Femur (tissue), 1 donor: ENCODE measurements around the gene PTPRN2.
A peak's percentile ranks its signal among the peaks of the same experiment; 100 is the strongest.

Experiments used
- DNase-seq: peaks from one replicate; pipeline ENCODE4 v3.0.0-alpha.2; 2017

PTPRN2 gene

DNA sequence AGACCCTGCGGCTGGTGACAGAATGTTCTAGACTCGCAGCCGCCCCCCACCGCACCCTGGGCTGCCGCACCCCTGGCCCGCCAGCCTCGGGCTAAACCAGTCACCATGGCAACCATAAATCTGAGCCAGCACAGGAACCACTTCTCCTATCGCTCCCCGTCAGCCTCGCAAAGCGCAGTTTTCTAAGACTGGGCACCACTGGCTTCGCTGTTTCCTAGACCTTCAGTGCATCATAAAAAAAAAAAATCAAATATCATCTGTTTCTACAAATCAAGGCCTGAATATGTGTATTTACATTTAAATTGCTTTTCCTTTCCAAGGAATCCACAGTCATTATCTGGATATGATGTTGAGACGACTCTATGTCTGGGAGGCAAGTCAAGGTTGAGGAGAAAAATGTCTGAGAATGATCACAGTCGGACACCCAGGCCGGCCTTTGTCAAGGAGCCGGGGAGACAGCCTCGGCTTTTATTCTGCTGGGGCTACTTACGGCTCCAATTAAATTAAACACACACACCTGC, 99.9 kb downstream of the PTPRN2 start:
- DNase-seq, result no peak

- DNase-seq, result no peak
These were observed 100.7 kb downstream of the PTPRN2 start for GRCh38 chr7:158486919-158487318.

DNA sequence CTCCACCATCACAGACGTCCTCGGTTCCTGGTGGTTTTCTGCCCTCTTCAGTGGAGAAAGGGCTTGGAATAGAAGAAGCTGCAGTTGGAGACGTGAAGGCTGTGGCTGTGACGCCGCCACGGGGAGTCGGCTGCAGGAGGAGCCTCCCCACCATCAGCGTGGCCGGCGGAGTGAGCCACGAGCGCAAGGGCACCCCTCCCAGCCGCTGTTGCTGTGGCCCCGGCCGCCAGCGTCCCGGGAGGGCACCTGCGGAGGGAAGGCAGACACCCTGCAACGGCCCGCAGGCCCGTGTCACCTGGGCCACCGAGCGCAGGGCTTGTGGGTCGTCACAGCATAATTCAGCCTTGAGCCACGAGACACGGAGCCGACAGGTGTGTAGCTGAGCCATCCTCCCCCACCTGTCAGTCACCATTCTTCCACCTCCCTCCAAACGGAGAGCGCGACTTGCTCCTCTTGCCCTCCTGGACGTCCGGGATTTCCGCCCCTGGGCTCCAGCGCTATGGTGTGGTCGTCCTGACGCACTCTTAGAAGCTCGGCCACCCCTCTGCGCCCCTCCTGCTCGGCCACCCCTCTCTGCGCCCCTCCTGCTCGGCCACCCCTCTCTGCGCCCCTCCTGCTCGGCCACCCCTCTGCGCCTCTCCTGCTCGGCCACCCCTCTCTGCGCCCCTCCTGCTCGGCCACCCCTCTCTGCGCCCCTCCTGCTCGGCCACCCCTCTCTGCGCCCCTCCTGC, 102.7 kb downstream of the PTPRN2 start:
- DNase-seq, result no peak

DNA sequence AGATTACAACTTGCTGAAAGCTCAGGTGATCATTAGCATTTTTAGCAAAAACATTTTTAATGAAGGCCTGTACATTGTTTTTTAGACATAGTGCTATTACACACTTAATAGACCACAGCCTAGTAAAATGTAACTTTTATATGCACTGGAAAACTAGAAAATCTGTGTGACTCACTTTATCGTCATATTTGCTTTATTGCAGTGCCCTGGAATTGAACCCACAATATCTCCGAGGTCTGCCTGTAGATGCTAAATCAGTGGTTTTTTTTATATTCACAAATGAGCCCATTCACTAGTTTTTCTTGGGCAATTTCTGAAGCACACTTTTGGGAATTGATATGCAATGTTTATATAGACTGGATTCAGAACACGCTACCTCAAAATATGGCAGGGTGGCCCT, 105.1 kb downstream of the PTPRN2 start:
- DNase-seq, result no peak

- DNase-seq, result no peak
These were observed 108.0 kb downstream of the PTPRN2 start for GRCh38 chr7:158479664-158480025.

- no peak for DNase-seq
These were observed 108.5 kb downstream of the PTPRN2 start for GRCh38 chr7:158479021-158479663.

DNA sequence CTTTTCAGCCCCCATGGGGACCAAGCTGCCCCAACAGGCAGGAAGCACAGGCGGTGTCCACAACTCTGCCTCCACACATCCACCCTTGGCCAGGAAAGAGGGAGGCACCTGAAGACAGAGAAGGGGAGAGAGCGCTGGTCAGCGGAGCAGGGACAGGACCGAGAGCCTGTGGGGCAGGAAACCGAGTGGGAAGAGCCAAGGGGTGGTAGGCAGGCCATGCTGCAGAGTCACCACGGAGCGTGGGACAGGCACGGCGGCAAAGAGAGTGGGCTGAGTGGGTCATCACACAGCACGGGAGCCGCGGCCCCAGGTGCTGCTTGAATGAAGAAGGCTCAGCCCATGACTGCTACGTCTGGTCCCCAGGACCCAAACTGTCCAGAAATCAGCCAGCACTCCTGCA, 109.8 kb downstream of the PTPRN2 start:
- DNase-seq, result no peak

- DNase-seq, result no peak
These were observed 111.2 kb downstream of the PTPRN2 start for GRCh38 chr7:158476331-158476932.

- no peak for DNase-seq
These were observed 112.0 kb downstream of the PTPRN2 start for GRCh38 chr7:158475679-158476052.

- no peak for DNase-seq
These were observed 112.5 kb downstream of the PTPRN2 start for GRCh38 chr7:158475036-158475678.

DNA sequence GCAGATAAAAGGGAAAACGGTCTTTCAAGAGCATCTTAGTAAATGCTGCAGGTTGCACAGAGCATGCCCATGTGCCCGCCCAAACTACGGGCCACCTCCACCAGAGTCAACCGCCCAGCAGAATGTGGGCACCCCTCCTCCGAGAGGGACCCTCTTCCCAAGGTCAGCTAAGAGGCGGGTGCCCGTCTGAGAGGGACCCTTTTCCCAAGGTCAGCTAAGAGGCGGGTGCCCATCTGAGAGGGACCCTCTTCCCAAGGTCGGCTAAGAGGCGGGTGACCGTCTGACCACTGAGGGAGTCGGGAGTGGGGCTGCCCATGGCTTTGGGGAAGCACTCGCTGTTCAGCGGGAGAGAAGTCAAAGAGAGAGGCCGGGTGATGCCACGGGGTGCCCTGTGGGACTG, 113.1 kb downstream of the PTPRN2 start:
- no peak for DNase-seq

DNA sequence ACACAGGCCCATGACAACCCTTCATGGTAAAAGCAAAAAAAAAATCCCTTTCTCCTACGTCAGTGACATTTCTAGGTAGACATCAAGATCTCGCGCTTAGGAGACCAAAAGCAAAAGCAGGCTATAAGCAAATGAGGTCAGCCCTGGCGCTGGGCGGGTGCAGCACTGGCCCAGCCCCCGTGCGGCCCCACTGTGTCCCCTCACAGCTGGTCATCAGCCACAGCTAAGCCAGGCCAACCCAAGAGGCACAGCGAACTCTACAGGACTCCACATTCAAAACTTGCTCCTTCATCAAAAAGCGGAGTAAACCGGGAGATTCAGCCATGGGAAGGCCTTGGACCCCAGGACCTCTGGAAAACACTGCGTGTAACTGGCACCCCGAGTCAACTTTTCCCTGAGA, 113.7 kb downstream of the PTPRN2 start:
- DNase-seq, result no peak

GRCh38 chr7:158473221-158473620, 114.4 kb downstream of the PTPRN2 start:
- peak; percentile 49 for DNase-seq

GRCh38 chr7:158472596-158472995, 115.0 kb downstream of the PTPRN2 start:
- DNase-seq, result no peak

GRCh38 chr7:158471716-158472115, 115.9 kb downstream of the PTPRN2 start:
- DNase-seq, result no peak

- no peak for DNase-seq
These were observed 117.3 kb downstream of the PTPRN2 start for GRCh38 chr7:158470336-158470735.

DNA sequence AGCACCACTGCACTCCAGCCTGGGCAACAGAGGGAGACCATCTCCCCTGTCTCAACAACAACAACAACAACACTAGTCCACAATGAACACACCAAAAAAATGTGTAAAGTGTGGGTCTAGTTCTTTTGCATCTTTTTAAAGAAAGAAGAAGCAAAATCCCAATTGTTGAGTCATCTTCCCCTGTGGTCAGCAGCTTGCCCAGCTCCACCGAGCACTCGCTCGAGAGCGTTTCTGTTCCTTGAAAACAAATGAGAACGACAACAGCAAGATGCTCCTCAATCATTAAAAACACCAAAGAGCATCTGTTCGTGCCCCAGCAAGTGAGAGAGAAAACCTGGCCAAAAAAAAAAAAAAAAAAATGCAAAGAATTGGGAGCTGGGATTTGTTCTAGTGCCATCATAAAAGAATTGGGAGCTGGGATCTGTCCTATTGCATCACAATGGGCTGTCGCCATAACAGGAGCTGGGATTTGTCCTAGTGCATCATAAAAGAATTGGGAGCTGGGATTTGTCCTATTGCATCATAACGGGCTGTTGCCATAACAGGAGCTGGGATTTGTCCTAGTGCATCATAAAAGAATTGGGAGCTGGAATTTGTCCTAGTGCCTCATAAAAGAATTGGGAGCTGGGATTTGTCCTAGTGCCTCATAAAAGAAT, 118.1 kb downstream of the PTPRN2 start:
- DNase-seq, result no peak

- no peak for DNase-seq
These were observed 118.8 kb downstream of the PTPRN2 start for GRCh38 chr7:158468700-158469296.

DNA sequence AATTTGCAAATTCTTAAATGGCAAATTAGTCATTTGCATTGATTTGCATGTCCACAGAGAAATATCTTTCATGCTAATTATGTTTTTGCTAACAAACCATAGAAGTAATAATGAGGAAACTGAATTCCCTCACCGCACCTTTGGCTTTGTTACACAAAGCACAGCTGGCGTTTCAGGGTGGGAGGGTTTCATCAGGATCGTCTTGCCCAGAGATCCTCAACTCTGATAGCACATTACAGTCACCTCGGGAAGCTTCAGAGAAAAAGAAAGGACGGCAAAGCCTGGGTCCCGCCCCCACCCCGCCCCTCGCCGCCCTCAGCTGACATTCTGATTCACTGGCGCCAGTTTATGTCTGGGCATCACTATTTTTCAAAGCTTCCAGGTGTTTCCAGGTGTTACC, 119.4 kb downstream of the PTPRN2 start:
- DNase-seq, result no peak

GRCh38 chr7:158467562-158467961, 120.1 kb downstream of the PTPRN2 start:
- no peak for DNase-seq

DNA sequence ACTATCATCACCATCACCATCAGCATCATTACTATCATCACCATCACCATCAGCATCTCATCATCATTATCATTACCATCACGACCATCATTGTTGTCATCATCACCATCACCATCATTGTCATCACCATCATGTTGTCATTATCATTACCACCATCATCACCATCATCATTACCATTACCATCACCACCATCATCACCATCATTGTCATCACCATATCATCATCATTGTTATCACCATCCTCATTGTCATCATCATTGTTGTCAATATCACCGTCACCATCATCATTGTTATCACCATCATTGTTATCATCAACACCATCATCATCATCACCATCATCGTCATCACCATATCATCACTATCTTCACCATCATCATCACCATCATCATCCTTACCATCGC, 124.3 kb downstream of the PTPRN2 start:
- DNase-seq, result no peak

DNA sequence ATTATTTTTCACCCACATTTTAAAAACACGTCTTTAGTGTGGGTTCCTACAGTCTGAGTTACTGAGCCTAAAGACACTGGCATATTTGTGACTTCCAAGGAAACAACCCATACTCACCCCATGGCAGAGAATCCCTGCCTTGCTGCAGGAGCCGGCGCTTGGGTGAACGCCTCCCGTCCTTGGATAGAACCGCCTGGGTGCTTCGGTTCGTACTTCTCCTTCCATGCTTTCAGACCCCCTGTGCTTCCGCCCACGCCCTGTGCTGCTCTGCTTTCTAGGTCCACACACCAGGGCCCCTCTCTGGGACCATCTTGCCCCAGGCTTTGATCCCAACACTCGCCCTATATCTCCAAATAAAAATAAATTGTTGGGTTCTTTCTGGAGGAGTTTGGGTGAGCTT, 125.8 kb downstream of the PTPRN2 start:
- DNase-seq, result no peak

- no peak for DNase-seq
These were observed 127.0 kb downstream of the PTPRN2 start for GRCh38 chr7:158460665-158461064.
